Measurements from ENCODE around the gene ZNF391. TPM values are rescaled to one million over a fixed set of nuclear protein-coding genes. Genes with fewer than 3 reads are reported as not detected.
"Not testable (repeated sequence)": the region's sequence is repeated elsewhere in the genome, so short reads cannot be mapped to it uniquely, and the experiment has no call there.

Gene ZNF391
- polyA plus RNA-seq (ENCODE audit: insufficient read length in 10 of 10): 1 to 10 TPM; 3.5 to 5.7 (median 5.1) TPM
- long read RNA-seq, donor 1: 0 reads
- long read RNA-seq, donor 2: 0 reads
- long read RNA-seq, donor 3: 0 reads
- long read RNA-seq, donor 4: 0 reads
- long read RNA-seq, donor 5: 0 reads
- long read RNA-seq, donor 6, full-length matches to known transcripts: 2 of 7 reads
- long read RNA-seq, donor 6, partial matches to known transcripts: 0 of 7 reads
- long read RNA-seq, donor 6, other reads (novel, unspliced or antisense): 5 of 7 reads
- long read RNA-seq, donor 7, full-length matches to known transcripts: 1 of 1 reads
- long read RNA-seq, donor 7, partial matches to known transcripts: 0 of 1 reads
- long read RNA-seq, donor 7, other reads (novel, unspliced or antisense): 0 of 1 reads
- long read RNA-seq, donor 8: 0 reads
- long read RNA-seq, donor 9: 0 reads

DNA sequence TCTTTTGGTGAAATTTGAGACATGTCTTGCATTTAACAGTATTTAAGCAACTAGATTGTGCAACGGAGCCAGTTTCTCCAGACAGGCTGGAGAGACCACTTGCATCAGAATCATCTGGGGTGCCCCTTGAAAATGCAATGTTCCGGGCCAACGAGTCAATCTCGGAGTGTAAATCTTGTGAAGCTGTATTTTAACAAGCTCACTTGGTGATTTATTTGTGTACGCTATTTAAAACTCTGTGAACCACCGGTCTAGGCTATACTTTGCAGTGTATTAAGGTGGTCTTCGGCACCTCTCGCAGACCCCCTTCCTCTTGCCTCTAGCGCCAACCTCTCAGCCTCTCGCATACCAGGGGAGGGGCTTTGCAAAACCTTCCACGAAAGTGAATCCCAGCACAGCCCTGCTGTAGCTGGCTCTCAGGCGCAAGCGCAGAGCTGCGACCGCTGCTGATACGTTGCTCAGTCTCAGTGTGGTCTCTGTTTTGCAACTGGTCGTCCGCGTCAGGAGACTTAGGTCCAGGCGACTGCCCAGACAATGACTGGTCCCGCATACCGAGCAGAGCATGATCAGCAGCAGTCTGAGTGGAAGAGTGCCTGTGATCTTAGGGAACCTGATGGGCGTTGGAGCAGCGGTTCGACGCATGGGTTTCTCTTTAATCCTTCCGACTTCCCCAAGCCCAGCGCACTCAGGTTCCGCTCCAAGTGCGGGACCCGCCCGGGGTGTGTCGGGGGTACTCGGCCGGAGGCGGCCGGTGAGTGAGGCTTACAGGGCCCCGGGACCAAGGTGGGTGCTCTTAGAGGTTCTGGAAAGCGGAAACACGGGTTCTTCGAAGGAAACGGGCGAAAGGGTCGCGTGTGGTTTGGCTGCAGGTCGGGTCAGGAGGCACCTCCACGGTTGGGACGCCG, at the start of gene ZNF391:
Gene ZNF391 (plus strand): TSS at position 467 of the 905 bp plus-strand sequence. CDS start 11,612 bp downstream, outside the sequence.
- DNase-seq: peak; percentile 82 to 95 (median 86)

GRCh38 chr6:27352850-27353249, 35.7 kb upstream of the ZNF391 start:
- no peak for DNase-seq

DNA sequence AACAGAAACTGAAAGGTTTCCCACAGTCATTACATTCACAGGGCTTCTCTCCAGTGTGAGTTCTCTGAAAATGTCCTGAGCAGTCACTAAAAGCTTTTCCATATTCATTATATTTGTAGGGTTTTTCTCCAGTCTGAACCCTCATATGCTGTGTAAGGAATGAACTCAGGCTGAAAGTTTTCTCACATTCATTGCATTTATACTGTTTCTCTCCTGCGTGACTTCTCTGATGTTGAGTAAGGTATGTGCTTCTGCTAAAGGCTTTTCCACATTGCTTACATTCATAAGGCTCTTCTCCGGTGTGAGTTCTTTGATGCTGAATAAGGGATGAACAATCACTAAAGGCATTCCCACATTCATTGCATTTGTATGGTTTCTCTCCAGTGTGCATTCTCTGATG, 29.8 kb upstream of the ZNF391 start:
- DNase-seq: no peak

- no peak for DNase-seq
Measured at GRCh38 chr6:27359231-27359630, 29.3 kb upstream of the ZNF391 start.

DNA sequence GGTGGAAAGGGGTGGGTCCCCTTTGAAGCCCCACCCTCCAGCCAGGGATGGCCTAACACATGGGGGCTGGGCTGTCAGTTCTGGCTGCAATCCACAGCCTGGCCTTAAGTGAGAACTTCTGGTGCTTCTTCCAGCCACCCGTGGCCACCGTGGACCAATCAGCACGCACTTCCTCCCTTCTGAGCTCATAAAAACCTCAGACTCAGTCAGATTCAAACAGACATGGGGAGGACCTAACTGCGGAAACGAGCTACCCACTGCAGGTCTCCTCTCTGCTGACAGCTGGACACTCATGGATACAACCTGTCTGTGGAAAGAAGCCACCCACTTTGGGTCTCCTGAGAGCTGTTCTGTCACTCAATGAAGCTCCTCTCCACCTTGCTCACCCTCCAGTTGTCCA, 20.4 kb upstream of the ZNF391 start:
- no peak for DNase-seq

DNA sequence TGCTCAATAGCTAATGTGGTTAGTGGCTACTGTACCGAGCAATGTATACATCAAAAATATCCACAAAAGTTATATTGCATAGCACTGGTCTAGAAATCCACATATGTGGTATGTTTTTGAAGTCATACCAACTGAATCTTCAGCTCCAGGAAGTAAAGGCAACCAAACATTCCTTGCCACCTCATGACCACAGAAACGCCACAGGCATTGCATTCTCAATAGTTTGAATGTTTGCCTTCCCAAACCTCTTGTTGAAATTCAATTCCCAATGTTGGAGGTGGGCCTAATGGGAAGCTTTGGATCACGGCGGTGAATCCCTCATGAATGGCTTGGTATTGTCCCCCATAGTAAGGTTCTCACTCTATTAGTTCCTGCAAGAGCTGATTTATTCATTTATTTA, 18.2 kb upstream of the ZNF391 start:
- DNase-seq: no peak

DNA sequence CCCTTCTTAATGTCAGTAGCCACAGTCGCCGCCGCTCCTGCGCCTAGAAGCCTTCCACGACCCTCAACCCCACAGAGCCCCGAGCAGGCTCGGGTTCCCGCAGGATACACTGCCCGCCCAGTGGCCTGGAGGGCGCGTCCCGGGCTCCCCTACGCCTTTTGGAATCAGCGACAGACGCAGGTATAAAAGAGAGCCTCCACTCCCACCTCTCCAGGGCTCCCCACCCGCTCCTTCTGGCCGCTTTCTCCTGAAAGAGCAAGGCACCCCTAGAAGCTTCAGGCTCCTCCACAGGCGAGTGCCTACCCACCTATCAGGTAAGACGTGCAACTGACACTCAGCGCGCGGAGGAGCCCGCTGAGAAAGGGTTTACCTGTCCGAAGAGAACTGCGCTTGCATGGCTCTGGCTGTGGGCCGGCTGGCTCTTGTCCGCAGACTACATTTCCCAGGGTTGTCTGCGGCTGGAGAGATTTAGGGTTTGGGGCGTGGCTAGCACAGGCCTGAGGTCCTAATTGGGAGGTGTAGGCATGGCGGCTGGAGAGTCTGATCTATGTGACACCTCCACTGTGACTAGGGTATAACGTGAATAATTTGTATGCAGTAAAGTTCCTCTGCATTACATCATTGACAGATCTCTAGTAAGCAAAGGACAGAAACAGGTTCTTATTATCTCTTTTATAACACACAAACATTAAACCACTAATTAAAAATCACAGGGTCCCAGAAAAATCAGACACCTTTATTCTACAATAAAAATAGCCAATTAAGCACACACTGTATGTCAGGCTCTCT, 13.5 kb upstream of the ZNF391 start:
- peak; percentile 67 to 88 (median 75) for DNase-seq

DNA sequence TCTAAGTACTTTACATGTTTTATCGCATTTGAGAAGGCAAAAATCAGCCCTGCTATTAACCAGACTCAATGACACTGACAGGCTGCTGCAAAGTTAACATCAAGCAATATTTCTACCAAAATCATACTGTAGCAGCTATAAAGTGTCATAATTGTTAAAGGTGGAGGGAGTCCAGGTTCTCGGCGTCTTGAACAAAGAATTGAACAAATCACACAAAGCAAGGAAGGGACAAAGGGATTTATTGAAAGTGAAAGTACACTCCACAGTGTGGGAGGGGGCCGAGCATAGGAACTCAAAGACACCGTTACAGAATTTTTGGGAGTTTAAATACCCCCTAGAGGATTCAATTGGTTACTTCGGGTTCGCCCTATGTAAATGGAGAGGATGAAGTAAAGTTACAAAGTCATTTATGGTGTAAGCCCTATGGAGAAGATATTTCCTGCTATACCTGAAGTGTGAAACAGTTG, 12.9 kb upstream of the ZNF391 start:
- peak in 2 of 3 donors; percentile 20 to 31 for DNase-seq

DNA sequence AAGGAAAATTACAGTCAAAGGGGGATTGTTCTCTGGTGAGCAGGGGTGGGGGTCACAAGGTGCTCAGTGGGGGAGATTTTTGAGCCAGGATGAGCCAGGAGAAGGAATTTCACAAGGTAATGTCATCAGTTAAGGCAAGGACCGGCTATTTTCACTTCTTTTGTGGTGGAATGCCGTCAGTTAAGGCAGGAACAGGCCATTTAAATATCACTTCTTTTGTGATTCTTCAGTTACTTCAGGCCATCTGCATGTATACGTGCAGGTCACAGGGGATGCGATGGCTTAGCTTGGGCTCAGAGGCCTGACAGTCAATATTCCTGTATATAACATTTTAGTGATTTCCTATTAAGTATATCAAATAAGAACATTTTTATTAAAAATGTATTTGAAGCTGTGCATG, 10.2 kb upstream of the ZNF391 start:
- DNase-seq: not testable (repeated sequence)

GRCh38 chr6:27381001-27381400, 7.6 kb upstream of the ZNF391 start:
- DNase-seq: not testable (repeated sequence)

GRCh38 chr6:27383011-27383410, 5.5 kb upstream of the ZNF391 start:
- no peak for DNase-seq

DNA sequence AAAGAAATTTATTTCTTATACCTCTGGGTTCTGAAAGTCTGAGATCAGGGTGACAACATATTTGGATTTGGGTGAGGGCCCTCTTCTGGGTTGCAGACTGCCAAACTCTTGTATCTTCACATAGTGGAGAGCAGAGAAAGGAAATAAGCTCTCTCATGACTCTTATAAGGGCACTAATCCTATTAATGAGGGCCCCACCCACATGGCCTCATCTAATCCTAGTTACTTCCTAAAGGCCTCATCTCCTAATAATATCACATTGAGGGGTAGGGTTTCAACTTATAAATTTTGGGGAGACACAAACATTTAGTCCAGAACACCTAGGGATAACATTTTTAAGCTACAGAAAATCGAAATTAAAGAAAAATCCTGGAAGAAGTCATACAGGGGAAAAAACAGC, 5.1 kb upstream of the ZNF391 start:
- no peak for DNase-seq

DNA sequence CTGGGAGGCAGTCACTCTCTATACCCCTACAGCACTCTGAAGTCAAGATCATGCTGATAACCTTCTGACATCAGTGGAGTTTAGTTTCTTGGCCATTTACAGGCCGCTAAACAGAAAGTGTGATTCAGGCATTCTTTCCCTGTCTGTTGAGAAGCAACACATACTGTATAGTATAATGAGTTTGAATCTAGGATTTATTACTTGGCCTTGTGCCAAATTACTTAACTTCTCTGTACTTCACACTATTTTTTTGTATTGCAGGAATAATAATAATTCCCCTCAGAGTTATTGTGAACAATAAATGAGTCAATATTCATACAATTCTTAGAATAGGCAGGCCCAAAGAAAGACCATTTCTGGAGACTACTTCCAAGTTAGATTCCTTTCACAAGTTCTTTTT, 4.1 kb downstream of the ZNF391 start:
- DNase-seq: no peak

- DNase-seq: no peak
Measured at GRCh38 chr6:27394073-27394472, 5.5 kb downstream of the ZNF391 start.

GRCh38 chr6:27400877-27401642, 12.5 kb downstream of the ZNF391 start:
- no peak for DNase-seq

DNA sequence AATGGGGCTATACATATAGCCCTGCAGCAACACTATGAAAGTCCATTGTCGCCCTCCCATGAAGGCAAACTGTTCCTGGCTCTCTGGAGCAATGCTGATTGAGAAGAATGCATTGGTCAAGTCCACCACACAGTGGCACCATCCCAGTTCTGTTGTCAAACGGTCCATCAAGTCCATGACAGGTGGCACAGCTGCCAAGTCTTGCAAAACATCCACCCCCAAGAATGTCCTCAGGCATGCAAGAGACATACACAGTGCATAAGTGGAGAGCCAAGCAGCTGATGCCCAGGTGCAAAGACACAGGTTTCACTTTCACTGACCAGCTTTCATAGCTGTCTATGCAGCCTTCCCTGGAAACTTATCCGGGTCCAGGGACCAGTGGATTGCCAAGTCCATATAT, 17.5 kb downstream of the ZNF391 start:
- peak in 2 of 3 donors; percentile 9 to 13 for DNase-seq

GRCh38 chr6:27407153-27407814, 18.7 kb downstream of the ZNF391 start:
- no peak for DNase-seq

- DNase-seq: no peak
Measured at GRCh38 chr6:27414300-27414699, 25.7 kb downstream of the ZNF391 start.

DNA sequence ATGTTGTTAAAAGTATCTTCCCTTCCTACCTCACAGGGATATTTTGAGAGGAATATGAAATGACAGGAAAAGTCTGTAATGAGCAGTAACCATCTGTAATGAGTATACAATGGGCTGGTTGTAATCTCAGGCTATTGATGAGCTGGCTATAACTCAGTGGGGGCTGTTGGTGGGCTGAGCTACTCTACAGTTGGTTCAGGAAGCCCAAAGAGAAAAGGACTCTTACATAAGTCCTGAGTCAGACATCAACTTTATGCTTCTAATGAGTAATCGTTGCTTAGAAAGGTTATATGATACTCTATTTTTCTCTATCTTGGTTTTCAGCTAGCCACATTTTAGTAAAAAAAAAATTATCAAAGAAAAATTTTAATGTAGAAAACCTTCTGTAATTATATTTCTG, 26.4 kb downstream of the ZNF391 start:
- no peak for DNase-seq

- DNase-seq: no peak
Measured at GRCh38 chr6:27415898-27416297, 27.3 kb downstream of the ZNF391 start.
